SK-N-SH (cell line): ENCODE data around the gene STK11IP.

Source experiments
- EP300 ChIP-seq, 2 experiments: IDR thresholded peaks; 2 replicates each; pipeline versions ENCODE4 v1.4.0 to v1.6.1; 2012; ENCODE audit warnings: borderline replicate concordance in 1 of 2, low read depth in 1 of 2, low read length in 1 of 2
- EZH2phosphoT487 ChIP-seq: fragments of 200-600 bp; sonication (generic); IDR thresholded peaks from 2 replicates; pipeline ENCODE4 v1.6.1; 2017; ENCODE audit warnings: low read depth, mixed run types, mild to moderate bottlenecking, antibody characterized with exemption, moderate library complexity, borderline replicate concordance
- JUND ChIP-seq: IDR thresholded peaks from 2 replicates; pipeline ENCODE4 v1.4.0; 2012
- PBX3 ChIP-seq: IDR thresholded peaks from 2 replicates; pipeline ENCODE4; 2012
- POLR2AphosphoS5 ChIP-seq: IDR thresholded peaks from 2 replicates; pipeline ENCODE4 v1.6.1; 2012; ENCODE audit warnings: low read depth, low read length
- RAD21 ChIP-seq: IDR thresholded peaks from 2 replicates; pipeline ENCODE4 v1.6.1; 2012; ENCODE audit warnings: mild to moderate bottlenecking, low read length
- RCOR1 ChIP-seq: fragments of 150-350 bp; IDR thresholded peaks from 2 replicates; pipeline ENCODE4 v1.6.1; 2017; ENCODE audit warnings: antibody characterized with exemption, low read length
- SIN3A ChIP-seq: IDR thresholded peaks from 2 replicates; pipeline ENCODE4 v1.6.1; 2012; ENCODE audit warnings: low read depth, mild to moderate bottlenecking, low read length, moderate library complexity, borderline replicate concordance
- TAF1 ChIP-seq: IDR thresholded peaks from 2 replicates; pipeline ENCODE4 v1.6.1; 2012; ENCODE audit warnings: low read depth, mild to moderate bottlenecking, low read length, moderate library complexity, borderline replicate concordance
- TCF12 ChIP-seq: IDR thresholded peaks from 2 replicates; pipeline ENCODE4 v1.4.0; 2012
- TF ChIP-seq, protein P1 (sequence below): fragments of 200-600 bp; sonication (generic); IDR thresholded peaks from 2 replicates; pipeline ENCODE4 v1.6.1; 2017; ENCODE audit warnings: antibody characterized with exemption, mild to moderate bottlenecking, moderate library complexity
- TF ChIP-seq, protein P2 (sequence below): IDR thresholded peaks from 2 replicates; pipeline ENCODE4 v1.4.0; 2012; ENCODE audit warnings: low read depth, borderline replicate concordance

- TF ChIP-seq RCOR1 (no peak), POLR2AphosphoS5 (no peak), TCF12 (no peak), RAD21 (no peak), TAF1 (no peak), PBX3 (no peak), JUND (no peak), EZH2phosphoT487 (no peak), EP300 (IDR thresholded peaks at IDR 0.05; ENCODE audit: borderline replicate concordance in 1 of 2, low read depth in 1 of 2, low read length in 1 of 2) (no peak), SIN3A (no peak)
- TF ChIP-seq, protein P1, sequence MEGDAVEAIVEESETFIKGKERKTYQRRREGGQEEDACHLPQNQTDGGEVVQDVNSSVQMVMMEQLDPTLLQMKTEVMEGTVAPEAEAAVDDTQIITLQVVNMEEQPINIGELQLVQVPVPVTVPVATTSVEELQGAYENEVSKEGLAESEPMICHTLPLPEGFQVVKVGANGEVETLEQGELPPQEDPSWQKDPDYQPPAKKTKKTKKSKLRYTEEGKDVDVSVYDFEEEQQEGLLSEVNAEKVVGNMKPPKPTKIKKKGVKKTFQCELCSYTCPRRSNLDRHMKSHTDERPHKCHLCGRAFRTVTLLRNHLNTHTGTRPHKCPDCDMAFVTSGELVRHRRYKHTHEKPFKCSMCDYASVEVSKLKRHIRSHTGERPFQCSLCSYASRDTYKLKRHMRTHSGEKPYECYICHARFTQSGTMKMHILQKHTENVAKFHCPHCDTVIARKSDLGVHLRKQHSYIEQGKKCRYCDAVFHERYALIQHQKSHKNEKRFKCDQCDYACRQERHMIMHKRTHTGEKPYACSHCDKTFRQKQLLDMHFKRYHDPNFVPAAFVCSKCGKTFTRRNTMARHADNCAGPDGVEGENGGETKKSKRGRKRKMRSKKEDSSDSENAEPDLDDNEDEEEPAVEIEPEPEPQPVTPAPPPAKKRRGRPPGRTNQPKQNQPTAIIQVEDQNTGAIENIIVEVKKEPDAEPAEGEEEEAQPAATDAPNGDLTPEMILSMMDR = no peak
- TF ChIP-seq, protein P2, sequence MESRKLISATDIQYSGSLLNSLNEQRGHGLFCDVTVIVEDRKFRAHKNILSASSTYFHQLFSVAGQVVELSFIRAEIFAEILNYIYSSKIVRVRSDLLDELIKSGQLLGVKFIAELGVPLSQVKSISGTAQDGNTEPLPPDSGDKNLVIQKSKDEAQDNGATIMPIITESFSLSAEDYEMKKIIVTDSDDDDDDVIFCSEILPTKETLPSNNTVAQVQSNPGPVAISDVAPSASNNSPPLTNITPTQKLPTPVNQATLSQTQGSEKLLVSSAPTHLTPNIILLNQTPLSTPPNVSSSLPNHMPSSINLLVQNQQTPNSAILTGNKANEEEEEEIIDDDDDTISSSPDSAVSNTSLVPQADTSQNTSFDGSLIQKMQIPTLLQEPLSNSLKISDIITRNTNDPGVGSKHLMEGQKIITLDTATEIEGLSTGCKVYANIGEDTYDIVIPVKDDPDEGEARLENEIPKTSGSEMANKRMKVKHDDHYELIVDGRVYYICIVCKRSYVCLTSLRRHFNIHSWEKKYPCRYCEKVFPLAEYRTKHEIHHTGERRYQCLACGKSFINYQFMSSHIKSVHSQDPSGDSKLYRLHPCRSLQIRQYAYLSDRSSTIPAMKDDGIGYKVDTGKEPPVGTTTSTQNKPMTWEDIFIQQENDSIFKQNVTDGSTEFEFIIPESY = no peak
Measured at GRCh38 chr2:219572237-219573001, 25.2 kb upstream of the STK11IP start, which contains the start of gene INHA.
